ENCODE results near the gene AQP1. TPM values are rescaled to one million over a fixed set of nuclear protein-coding genes. Genes with fewer than 3 reads are reported as not detected.

The AQP1 gene
- total RNA-seq, 1 experiment from 2014 or later, result 0.52 TPM

DNA sequence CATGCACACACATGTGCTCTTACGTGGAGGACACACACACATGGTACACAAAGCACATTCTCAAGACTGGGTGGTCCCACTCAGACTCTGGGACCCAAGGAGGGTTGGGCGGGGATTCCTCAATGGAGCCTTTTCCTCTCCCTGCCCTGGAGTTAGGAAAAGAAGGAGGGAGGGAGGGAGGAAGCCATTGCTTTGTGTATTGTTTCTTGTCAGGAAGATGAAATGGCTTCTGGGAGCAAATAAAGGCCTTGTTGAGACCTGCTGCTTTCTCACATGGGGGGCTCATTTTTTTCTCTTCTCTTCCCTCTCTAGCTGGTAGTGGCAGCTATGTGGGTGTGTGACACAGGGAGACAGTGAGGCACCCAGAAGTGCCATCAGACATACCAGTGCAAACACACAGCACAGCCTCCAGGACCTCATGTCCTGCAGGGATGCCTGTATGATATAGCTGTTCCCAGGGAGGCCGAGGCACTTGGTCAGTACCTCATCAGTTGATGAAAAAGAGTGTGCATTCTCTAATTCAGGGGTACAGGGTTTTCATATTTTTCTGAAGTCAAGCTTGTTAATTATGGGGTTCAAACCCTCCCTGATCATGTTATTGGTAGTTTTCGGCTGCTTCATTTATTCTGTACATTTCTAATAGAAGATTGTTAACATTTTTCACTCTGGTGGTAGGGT is 5.7 kb downstream of the AQP1 start:
- peaks cover 12% of the 10 kb centered on the region for H3K4me1 Mint-ChIP-seq (ENCODE audit: low read depth, unreplicated experiment)
- CTCF ChIA-PET, result no interaction called here

DNA sequence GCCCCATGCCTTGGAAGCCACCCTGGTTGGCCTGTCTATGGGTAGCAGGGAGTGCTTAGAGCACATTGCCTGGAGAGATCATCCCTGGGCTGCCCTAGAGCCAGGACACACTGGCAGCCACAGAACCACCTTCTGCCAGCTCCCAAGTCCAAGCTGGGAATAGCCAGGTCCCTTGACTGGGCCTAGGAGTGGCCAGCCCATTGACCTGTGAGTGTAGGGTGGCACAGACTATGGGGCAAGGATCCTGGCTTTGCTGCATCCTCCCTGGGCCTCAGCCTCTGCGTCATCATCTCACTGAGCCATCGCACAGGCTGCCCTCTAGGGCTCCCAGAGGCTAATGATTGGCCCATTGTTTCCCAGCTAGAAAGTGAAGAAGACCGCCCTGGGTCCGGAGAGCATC is 7.0 kb downstream of the AQP1 start:
- Mint-ChIP-seq H3K27me3 (ENCODE audit: insufficient read depth, unreplicated experiment) (no peaks in the 10 kb centered on the region), H3K27ac (ENCODE audit: unreplicated experiment) (no peak overlapping the region), H3K9me3 (ENCODE audit: unreplicated experiment) (no peaks in the 10 kb centered on the region), H3K4me1 (ENCODE audit: low read depth, unreplicated experiment) (peaks cover 9% of the 10 kb centered on the region), H3K4me3 (ENCODE audit: unreplicated experiment) (no peak overlapping the region), H3K36me3 (ENCODE audit: insufficient read depth, unreplicated experiment) (no peaks in the 10 kb centered on the region)
- peaks cover 18% of the 10 kb centered on the region for H3K4me1 ChIP-seq
- no peaks in the 10 kb centered on the region for H3K27me3 ChIP-seq (replicated peaks; ENCODE audit: control insufficient read depth, insufficient read depth, low read length)
- DNase-seq, result no peak
- no peaks in the 10 kb centered on the region for H3K36me3 ChIP-seq (ENCODE audit: control insufficient read depth, insufficient read depth, low read length)
- no peaks in the 10 kb centered on the region for H3K9me3 ChIP-seq
- H3K4me3 ChIP-seq (ENCODE audit: low read depth, low read length), result no peak overlapping the region
- ChIA-PET CTCF (interaction anchor here (0.7 kb wide), 1 partner anchor 108 kb away, joined by 3 read pairs; no protein-coding TSS in a partner anchor), POLR2A (no interaction called here)
- BruUV-seq (replicated peaks), result no TSS peak
- intact Hi-C loops (cut with micrococcal nuclease; ENCODE audit: unreplicated experiment), result no loop called here
- TF ChIP-seq, protein P1, sequence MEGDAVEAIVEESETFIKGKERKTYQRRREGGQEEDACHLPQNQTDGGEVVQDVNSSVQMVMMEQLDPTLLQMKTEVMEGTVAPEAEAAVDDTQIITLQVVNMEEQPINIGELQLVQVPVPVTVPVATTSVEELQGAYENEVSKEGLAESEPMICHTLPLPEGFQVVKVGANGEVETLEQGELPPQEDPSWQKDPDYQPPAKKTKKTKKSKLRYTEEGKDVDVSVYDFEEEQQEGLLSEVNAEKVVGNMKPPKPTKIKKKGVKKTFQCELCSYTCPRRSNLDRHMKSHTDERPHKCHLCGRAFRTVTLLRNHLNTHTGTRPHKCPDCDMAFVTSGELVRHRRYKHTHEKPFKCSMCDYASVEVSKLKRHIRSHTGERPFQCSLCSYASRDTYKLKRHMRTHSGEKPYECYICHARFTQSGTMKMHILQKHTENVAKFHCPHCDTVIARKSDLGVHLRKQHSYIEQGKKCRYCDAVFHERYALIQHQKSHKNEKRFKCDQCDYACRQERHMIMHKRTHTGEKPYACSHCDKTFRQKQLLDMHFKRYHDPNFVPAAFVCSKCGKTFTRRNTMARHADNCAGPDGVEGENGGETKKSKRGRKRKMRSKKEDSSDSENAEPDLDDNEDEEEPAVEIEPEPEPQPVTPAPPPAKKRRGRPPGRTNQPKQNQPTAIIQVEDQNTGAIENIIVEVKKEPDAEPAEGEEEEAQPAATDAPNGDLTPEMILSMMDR (IDR thresholded peaks at IDR 0.05; ENCODE audit: insufficient read depth in 1 of 2, low read depth in 1 of 2, low read length in 1 of 2, severe bottlenecking in 1 of 2, unreplicated experiment in 1 of 2), result no peak

More for the DNA sequence above, 5.7 kb downstream of the AQP1 start:
- POLR2A ChIA-PET, result no interaction called here
- no peaks in the 10 kb centered on the region for H3K9me3 ChIP-seq
- no TSS peak for BruUV-seq (replicated peaks)
- Mint-ChIP-seq H3K4me3 (ENCODE audit: unreplicated experiment) (no peak overlapping the region), H3K27ac (ENCODE audit: unreplicated experiment) (no peak overlapping the region), H3K27me3 (ENCODE audit: insufficient read depth, unreplicated experiment) (no peaks in the 10 kb centered on the region), H3K36me3 (ENCODE audit: insufficient read depth, unreplicated experiment) (no peaks in the 10 kb centered on the region), H3K9me3 (ENCODE audit: unreplicated experiment) (no peaks in the 10 kb centered on the region)
- peaks cover 27% of the 10 kb centered on the region for H3K4me1 ChIP-seq
- H3K4me3 ChIP-seq (ENCODE audit: low read depth, low read length), result no peak overlapping the region
- H3K27me3 ChIP-seq (replicated peaks; ENCODE audit: control insufficient read depth, insufficient read depth, low read length), result no peaks in the 10 kb centered on the region
- intact Hi-C loops (cut with micrococcal nuclease; ENCODE audit: unreplicated experiment), result no loop called here
- TF ChIP-seq, protein P1 (IDR thresholded peaks at IDR 0.05; ENCODE audit: insufficient read depth in 1 of 2, low read depth in 1 of 2, low read length in 1 of 2, severe bottlenecking in 1 of 2, unreplicated experiment in 1 of 2), result no peak
- DNase-seq, result no peak
- H3K36me3 ChIP-seq (ENCODE audit: control insufficient read depth, insufficient read depth, low read length), result no peaks in the 10 kb centered on the region

DNA sequence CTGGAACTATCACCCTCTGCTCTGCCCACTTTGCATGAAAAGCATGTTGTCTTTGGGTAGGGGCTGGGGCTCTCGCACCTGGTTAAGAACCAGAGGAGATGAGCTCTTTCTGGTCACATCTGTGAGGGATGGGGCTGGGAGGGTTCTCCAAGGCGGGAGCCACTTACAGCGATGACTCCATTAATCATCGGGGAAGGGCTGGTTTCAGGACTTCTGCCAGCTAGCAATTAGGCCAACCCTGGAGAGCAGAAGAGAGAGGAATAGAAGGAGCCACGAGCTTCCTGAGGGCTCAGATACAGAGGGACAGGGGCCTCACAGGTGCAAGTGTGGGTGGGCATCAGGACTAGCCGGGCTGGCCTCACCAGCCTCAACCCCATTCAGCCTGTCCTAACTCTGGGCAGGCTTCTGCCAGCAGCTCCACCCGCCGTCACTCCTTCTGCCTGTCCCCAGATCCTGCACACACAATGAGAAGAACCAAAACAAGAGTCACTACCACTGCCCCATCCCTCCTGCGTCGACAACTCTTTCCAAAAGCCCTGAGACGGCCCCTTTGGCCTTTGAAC is 8.4 kb downstream of the AQP1 start:
- Mint-ChIP-seq H3K27me3 (ENCODE audit: insufficient read depth, unreplicated experiment) (no peaks in the 10 kb centered on the region), H3K4me3 (ENCODE audit: unreplicated experiment) (no peak overlapping the region), H3K4me1 (ENCODE audit: low read depth, unreplicated experiment) (peaks cover 4% of the 10 kb centered on the region), H3K9me3 (ENCODE audit: unreplicated experiment) (no peaks in the 10 kb centered on the region), H3K36me3 (ENCODE audit: insufficient read depth, unreplicated experiment) (no peaks in the 10 kb centered on the region), H3K27ac (ENCODE audit: unreplicated experiment) (no peak overlapping the region)
- Histone ChIP-seq H3K9me3 (no peaks in the 10 kb centered on the region), H3K36me3 (ENCODE audit: control insufficient read depth, insufficient read depth, low read length) (no peaks in the 10 kb centered on the region), H3K27me3 (replicated peaks; ENCODE audit: control insufficient read depth, insufficient read depth, low read length) (no peaks in the 10 kb centered on the region), H3K4me1 (peaks cover 4% of the 10 kb centered on the region), H3K4me3 (ENCODE audit: low read depth, low read length) (no peak overlapping the region)
- TF ChIP-seq, protein P1 (IDR thresholded peaks at IDR 0.05; ENCODE audit: insufficient read depth in 1 of 2, low read depth in 1 of 2, low read length in 1 of 2, severe bottlenecking in 1 of 2, unreplicated experiment in 1 of 2), result no peak
- intact Hi-C loops (cut with micrococcal nuclease; ENCODE audit: unreplicated experiment), result no loop called here
- DNase-seq, result peak in 1 of 2 experiments; percentile 21
- no TSS peak for BruUV-seq (replicated peaks)
- ChIA-PET CTCF (no interaction called here), POLR2A (no interaction called here)

Measured in Caco-2 (cell line).